ENCODE results near the gene ATG5. TPM values are rescaled to one million over a fixed set of nuclear protein-coding genes. Genes with fewer than 3 reads are reported as not detected.

Gene ATG5
- polyA plus RNA-seq, 1 donor (not counting 4 experiments of a cell fraction or from before 2014, with no cell fraction given), result 60.0 TPM

- Histone ChIP-seq H3K4me1 (ENCODE audit: control insufficient read depth, extremely low read depth, insufficient read depth, low read length) (peaks cover 16% of the 10 kb centered on the region), H3K36me3 (ENCODE audit: control insufficient read depth in 2 of 2, extremely low read depth in 1 of 2, insufficient read depth in 2 of 2, low read length in 2 of 2) (peaks cover 3 to 5% of the 10 kb centered on the region in 2 experiments), H3K9ac (ENCODE audit: control insufficient read depth, extremely low read depth, insufficient read depth, low read length) (no peak overlapping the region), H3K27ac (ENCODE audit: control insufficient read depth, insufficient read depth, low read length) (no peak overlapping the region), H3K9me3 (ENCODE audit: control insufficient read depth, low read depth, low read length) (no peaks in the 10 kb centered on the region), H3K4me3 (ENCODE audit: control insufficient read depth in 2 of 3, extremely low read depth in 1 of 3, insufficient read depth in 2 of 3, low read depth in 1 of 3, low read length in 3 of 3) (no peak overlapping the region), H2AFZ (ENCODE audit: control insufficient read depth, low read length) (no peak overlapping the region), H3K27me3 (ENCODE audit: control insufficient read depth, extremely low read depth, insufficient read depth, low read length) (no peaks in the 10 kb centered on the region), H3K9me1 (ENCODE audit: control insufficient read depth, extremely low read depth, insufficient read depth, low read length) (no peaks in the 10 kb centered on the region), H4K20me1 (ENCODE audit: control insufficient read depth, extremely low read depth, insufficient read depth, low read length) (no peaks in the 10 kb centered on the region), H3K79me2 (ENCODE audit: control insufficient read depth, insufficient read depth, low read length) (no peaks in the 10 kb centered on the region), H3K4me2 (ENCODE audit: control insufficient read depth, extremely low read depth, insufficient read depth, low read depth, low read length) (no peak overlapping the region)
- dilution Hi-C loops (cut with MboI; ENCODE audit: extremely low pct_ligation_motif_present, low sequenced_read_pairs), result no loop called here
- TF ChIP-seq EZH2 (IDR thresholded peaks at IDR 0.05; ENCODE audit: low read length) (no peak), CTCF (optimal IDR thresholded peaks at IDR 0.05 in 1 of 3, IDR thresholded peaks at IDR 0.05 in 1 of 3, conservative IDR thresholded peaks at IDR 0.05 in 1 of 3; ENCODE audit: extremely low read depth in 1 of 3, insufficient read depth in 2 of 3, low read length in 3 of 3) (no peak)
- FAIRE-seq (no peak), DNase-seq (ENCODE audit: low read depth, low spot score) (no peak)
Measured at GRCh38 chr6:106186172-106186571, 139.4 kb downstream of the ATG5 start.

- Histone ChIP-seq H3K4me1 (ENCODE audit: control insufficient read depth, extremely low read depth, insufficient read depth, low read length) (peaks cover 16% of the 10 kb centered on the region), H3K9ac (ENCODE audit: control insufficient read depth, extremely low read depth, insufficient read depth, low read length) (no peak overlapping the region), H3K79me2 (ENCODE audit: control insufficient read depth, insufficient read depth, low read length) (no peaks in the 10 kb centered on the region), H3K27me3 (ENCODE audit: control insufficient read depth, extremely low read depth, insufficient read depth, low read length) (no peaks in the 10 kb centered on the region), H3K4me3 (ENCODE audit: control insufficient read depth in 2 of 3, extremely low read depth in 1 of 3, insufficient read depth in 2 of 3, low read depth in 1 of 3, low read length in 3 of 3) (no peak overlapping the region), H4K20me1 (ENCODE audit: control insufficient read depth, extremely low read depth, insufficient read depth, low read length) (no peaks in the 10 kb centered on the region), H3K27ac (ENCODE audit: control insufficient read depth, insufficient read depth, low read length) (no peak overlapping the region), H3K9me3 (ENCODE audit: control insufficient read depth, low read depth, low read length) (no peaks in the 10 kb centered on the region), H3K4me2 (ENCODE audit: control insufficient read depth, extremely low read depth, insufficient read depth, low read depth, low read length) (no peak overlapping the region), H3K9me1 (ENCODE audit: control insufficient read depth, extremely low read depth, insufficient read depth, low read length) (no peaks in the 10 kb centered on the region), H3K36me3 (ENCODE audit: control insufficient read depth in 2 of 2, extremely low read depth in 1 of 2, insufficient read depth in 2 of 2, low read length in 2 of 2) (peaks cover 3 to 5% of the 10 kb centered on the region in 2 experiments), H2AFZ (ENCODE audit: control insufficient read depth, low read length) (no peak overlapping the region)
- DNase-seq (ENCODE audit: low read depth, low spot score), result no peak
- no peak for FAIRE-seq
- dilution Hi-C loops (cut with MboI; ENCODE audit: extremely low pct_ligation_motif_present, low sequenced_read_pairs), result no loop called here
- no peak for TF ChIP-seq EZH2 (IDR thresholded peaks at IDR 0.05; ENCODE audit: low read length)
- no peak for TF ChIP-seq CTCF (optimal IDR thresholded peaks at IDR 0.05 in 1 of 3, IDR thresholded peaks at IDR 0.05 in 1 of 3, conservative IDR thresholded peaks at IDR 0.05 in 1 of 3; ENCODE audit: extremely low read depth in 1 of 3, insufficient read depth in 2 of 3, low read length in 3 of 3)
Measured at GRCh38 chr6:106185615-106186014, 139.9 kb downstream of the ATG5 start.

Measured in keratinocyte (primary cell).